SU-DHL-6 (cell line): ENCODE data around the gene MEOX2.

Experiments
- EZH2phosphoT487 ChIP-seq: fragments of 200-600 bp; sonication (generic), shearing (Covaris generic); conservative IDR thresholded peaks from 2 replicates; pipeline ENCODE4 v1.6.1; 2018; ENCODE audit warnings: mild to moderate bottlenecking, antibody characterized with exemption, low read length, moderate library complexity, mixed read lengths
- TF ChIP-seq, protein P1 (sequence below): fragments of 200-600 bp; sonication (generic); IDR thresholded peaks from one replicate; pipeline ENCODE4 v1.5.1; 2017; ENCODE audit warnings: antibody characterized with exemption, mild to moderate bottlenecking, low read length, moderate library complexity; ENCODE audit not compliant: insufficient read depth, poor library complexity, severe bottlenecking

GRCh38 chr7:15582773-15583172 is 103.7 kb downstream of the MEOX2 start:
- TF ChIP-seq, protein P1, sequence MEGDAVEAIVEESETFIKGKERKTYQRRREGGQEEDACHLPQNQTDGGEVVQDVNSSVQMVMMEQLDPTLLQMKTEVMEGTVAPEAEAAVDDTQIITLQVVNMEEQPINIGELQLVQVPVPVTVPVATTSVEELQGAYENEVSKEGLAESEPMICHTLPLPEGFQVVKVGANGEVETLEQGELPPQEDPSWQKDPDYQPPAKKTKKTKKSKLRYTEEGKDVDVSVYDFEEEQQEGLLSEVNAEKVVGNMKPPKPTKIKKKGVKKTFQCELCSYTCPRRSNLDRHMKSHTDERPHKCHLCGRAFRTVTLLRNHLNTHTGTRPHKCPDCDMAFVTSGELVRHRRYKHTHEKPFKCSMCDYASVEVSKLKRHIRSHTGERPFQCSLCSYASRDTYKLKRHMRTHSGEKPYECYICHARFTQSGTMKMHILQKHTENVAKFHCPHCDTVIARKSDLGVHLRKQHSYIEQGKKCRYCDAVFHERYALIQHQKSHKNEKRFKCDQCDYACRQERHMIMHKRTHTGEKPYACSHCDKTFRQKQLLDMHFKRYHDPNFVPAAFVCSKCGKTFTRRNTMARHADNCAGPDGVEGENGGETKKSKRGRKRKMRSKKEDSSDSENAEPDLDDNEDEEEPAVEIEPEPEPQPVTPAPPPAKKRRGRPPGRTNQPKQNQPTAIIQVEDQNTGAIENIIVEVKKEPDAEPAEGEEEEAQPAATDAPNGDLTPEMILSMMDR: no peak
- TF ChIP-seq EZH2phosphoT487: no peak
